BLaER1 treated with 17β-estradiol and CSF1 and Interleukin-3, amounts not matched to agents 10 nM and 100 nM (cell line): ENCODE measurements around the gene DPT.

Experiments
- H3K27ac ChIP-seq, 11 experiments: shearing (Covaris generic); formaldehyde crosslinking; 2 replicates each; pipeline ENCODE4 v1.8.1; 2022
- H3K27me3 ChIP-seq, 11 experiments: shearing (Covaris generic); formaldehyde crosslinking; 2 replicates each; pipeline ENCODE4 v1.8.1; 2022
- H3K36me3 ChIP-seq, 11 experiments: shearing (Covaris generic); formaldehyde crosslinking; 2 replicates each; pipeline ENCODE4 v1.8.1; 2022
- H3K4me1 ChIP-seq, 10 experiments: shearing (Covaris generic); formaldehyde crosslinking; 2 replicates each; pipeline ENCODE4 v1.8.1; 2022
- H3K4me2 ChIP-seq, 11 experiments: shearing (Covaris generic); formaldehyde crosslinking; 2 replicates each; pipeline ENCODE4 v1.8.1; 2022
- H3K4me3 ChIP-seq, 10 experiments: shearing (Covaris generic); formaldehyde crosslinking; 2 replicates each; pipeline ENCODE4 v1.8.1; 2022
- H3K9ac ChIP-seq, 11 experiments: shearing (Covaris generic); formaldehyde crosslinking; 2 replicates each; pipeline ENCODE4 v1.8.1; 2022
- H3K9me3 ChIP-seq, 11 experiments: shearing (Covaris generic); formaldehyde crosslinking; replicated peaks in 1 of 11; 2 replicates each; pipeline ENCODE4 v1.8.1; 2022
- H4K20me1 ChIP-seq, 11 experiments: shearing (Covaris generic); formaldehyde crosslinking; 2 replicates each; pipeline ENCODE4 v1.8.1; 2022
- Cebpa-rat ChIP-seq, 11 experiments: shearing (Covaris generic); IDR thresholded peaks; 2 replicates each; pipeline ENCODE4 v1.8.1; 2022

Gene DPT

GRCh38 chr1:168742386-168742785 lies 13.4 kb upstream of the DPT start:
- H3K4me3 ChIP-seq: no peak overlapping the region
- H4K20me1 ChIP-seq: no peaks in the 10 kb centered on the region
- H3K36me3 ChIP-seq: no peaks in the 10 kb centered on the region
- peaks cover 0 to 9% (median 5%) of the 10 kb centered on the region in 10 experiments; a peak in 9 of 20 replicates for H3K4me1 ChIP-seq
- no peaks in the 10 kb centered on the region for H3K9me3 ChIP-seq
- no peak overlapping the region for H3K27ac ChIP-seq
- no peak overlapping the region for H3K9ac ChIP-seq
- no peaks in the 10 kb centered on the region for H3K27me3 ChIP-seq
- no peak overlapping the region for H3K4me2 ChIP-seq
- no peak for TF ChIP-seq Cebpa-rat (IDR thresholded peaks at IDR 0.05)

- Histone ChIP-seq H3K36me3 (no peaks in the 10 kb centered on the region), H3K27ac (no peak overlapping the region), H3K27me3 (no peaks in the 10 kb centered on the region), H3K4me1 (peaks cover 0 to 9% (median 5%) of the 10 kb centered on the region in 10 experiments; a peak in 9 of 20 replicates), H3K9ac (no peak overlapping the region), H3K4me2 (no peak overlapping the region), H3K9me3 (no peaks in the 10 kb centered on the region), H3K4me3 (no peak overlapping the region), H4K20me1 (no peaks in the 10 kb centered on the region)
- no peak for TF ChIP-seq Cebpa-rat (IDR thresholded peaks at IDR 0.05)
Measured at GRCh38 chr1:168739908-168740307, 10.9 kb upstream of the DPT start.

- Histone ChIP-seq H3K4me2 (no peak overlapping the region), H3K27me3 (no peaks in the 10 kb centered on the region), H3K4me1 (no peaks in the 10 kb centered on the region), H3K27ac (no peak overlapping the region), H3K9ac (no peak overlapping the region), H4K20me1 (no peaks in the 10 kb centered on the region), H3K9me3 (no peaks in the 10 kb centered on the region), H3K4me3 (no peak overlapping the region), H3K36me3 (no peaks in the 10 kb centered on the region)
- no peak for TF ChIP-seq Cebpa-rat (IDR thresholded peaks at IDR 0.05)
Measured at GRCh38 chr1:168736520-168736919, 7.5 kb upstream of the DPT start.

GRCh38 chr1:168735974-168736373 lies 7.0 kb upstream of the DPT start:
- Histone ChIP-seq H4K20me1 (no peaks in the 10 kb centered on the region), H3K9me3 (no peaks in the 10 kb centered on the region), H3K4me2 (no peak overlapping the region), H3K4me3 (no peak overlapping the region), H3K27ac (no peak overlapping the region), H3K9ac (no peak overlapping the region), H3K27me3 (no peaks in the 10 kb centered on the region), H3K4me1 (no peaks in the 10 kb centered on the region), H3K36me3 (no peaks in the 10 kb centered on the region)
- TF ChIP-seq Cebpa-rat (IDR thresholded peaks at IDR 0.05): no peak

GRCh38 chr1:168734946-168735345 lies 5.9 kb upstream of the DPT start:
- Histone ChIP-seq H3K9ac (no peak overlapping the region), H3K4me1 (no peaks in the 10 kb centered on the region), H3K4me2 (no peak overlapping the region), H4K20me1 (no peaks in the 10 kb centered on the region), H3K4me3 (no peak overlapping the region), H3K36me3 (no peaks in the 10 kb centered on the region), H3K27ac (no peak overlapping the region), H3K9me3 (no peaks in the 10 kb centered on the region), H3K27me3 (no peaks in the 10 kb centered on the region)
- TF ChIP-seq Cebpa-rat (IDR thresholded peaks at IDR 0.05): no peak

GRCh38 chr1:168734271-168734670 lies 5.3 kb upstream of the DPT start:
- no peak overlapping the region for H3K4me2 ChIP-seq
- H3K27ac ChIP-seq: no peak overlapping the region
- H3K4me1 ChIP-seq: no peaks in the 10 kb centered on the region
- no peaks in the 10 kb centered on the region for H3K36me3 ChIP-seq
- H3K9me3 ChIP-seq: no peaks in the 10 kb centered on the region
- no peaks in the 10 kb centered on the region for H4K20me1 ChIP-seq
- H3K4me3 ChIP-seq: no peak overlapping the region
- H3K9ac ChIP-seq: no peak overlapping the region
- TF ChIP-seq Cebpa-rat (IDR thresholded peaks at IDR 0.05): no peak
- no peaks in the 10 kb centered on the region for H3K27me3 ChIP-seq

GRCh38 chr1:168733241-168733640 lies 4.2 kb upstream of the DPT start:
- no peaks in the 10 kb centered on the region for H3K27me3 ChIP-seq
- H4K20me1 ChIP-seq: no peaks in the 10 kb centered on the region
- H3K4me1 ChIP-seq: 0 out of 20 replicates have a peak, but pooled peaks cover 0 to 5% (median 0%) of the 10 kb centered on the region in 10 experiments
- no peaks in the 10 kb centered on the region for H3K9me3 ChIP-seq
- H3K4me3 ChIP-seq: no peak overlapping the region
- no peak overlapping the region for H3K4me2 ChIP-seq
- TF ChIP-seq Cebpa-rat (IDR thresholded peaks at IDR 0.05): no peak
- H3K36me3 ChIP-seq: no peaks in the 10 kb centered on the region
- no peak overlapping the region for H3K9ac ChIP-seq
- no peak overlapping the region for H3K27ac ChIP-seq

- H3K27me3 ChIP-seq: no peaks in the 10 kb centered on the region
- H3K4me2 ChIP-seq: no peak overlapping the region
- no peaks in the 10 kb centered on the region for H4K20me1 ChIP-seq
- TF ChIP-seq Cebpa-rat (IDR thresholded peaks at IDR 0.05): no peak
- 0 out of 20 replicates have a peak, but pooled peaks cover 0 to 5% (median 0%) of the 10 kb centered on the region in 10 experiments for H3K4me1 ChIP-seq
- no peaks in the 10 kb centered on the region for H3K36me3 ChIP-seq
- H3K27ac ChIP-seq: no peak overlapping the region
- no peak overlapping the region for H3K4me3 ChIP-seq
- H3K9me3 ChIP-seq: no peaks in the 10 kb centered on the region; a peak in 1 of 22 replicates
- no peak overlapping the region for H3K9ac ChIP-seq
Measured at GRCh38 chr1:168732736-168733135, 3.7 kb upstream of the DPT start.

- Histone ChIP-seq H3K36me3 (no peaks in the 10 kb centered on the region), H3K4me3 (no peak overlapping the region), H3K27ac (no peak overlapping the region), H3K4me2 (no peak overlapping the region), H3K27me3 (no peaks in the 10 kb centered on the region), H4K20me1 (no peaks in the 10 kb centered on the region), H3K9ac (no peak overlapping the region), H3K4me1 (peaks cover 0 to 5% (median 0%) of the 10 kb centered on the region in 10 experiments; a peak in 5 of 20 replicates), H3K9me3 (peaks cover 0 to 7% (median 0%) of the 10 kb centered on the region in 11 experiments; a peak in 2 of 22 replicates)
- no peak for TF ChIP-seq Cebpa-rat (IDR thresholded peaks at IDR 0.05)
Measured at GRCh38 chr1:168731244-168731953, 2.4 kb upstream of the DPT start.

- H3K27ac ChIP-seq: no peak overlapping the region
- no peaks in the 10 kb centered on the region for H4K20me1 ChIP-seq
- no peaks in the 10 kb centered on the region for H3K27me3 ChIP-seq
- H3K9me3 ChIP-seq: peaks cover 0 to 7% (median 0%) of the 10 kb centered on the region in 11 experiments; a peak in 2 of 22 replicates
- no peaks in the 10 kb centered on the region for H3K36me3 ChIP-seq
- H3K4me3 ChIP-seq: no peak overlapping the region
- peaks cover 0 to 9% (median 5%) of the 10 kb centered on the region in 10 experiments; a peak in 6 of 20 replicates for H3K4me1 ChIP-seq
- H3K4me2 ChIP-seq: no peak overlapping the region
- H3K9ac ChIP-seq: no peak overlapping the region
- TF ChIP-seq Cebpa-rat (IDR thresholded peaks at IDR 0.05): no peak
Measured at GRCh38 chr1:168729405-168729802, 398 bp upstream of the DPT start.
